ENCODE measurements around the gene MLLT3. TPM values are rescaled to one million over a fixed set of nuclear protein-coding genes. Genes with fewer than 3 reads are reported as not detected.

The MLLT3 gene
- total RNA-seq, 2 donors from 2014 or later: 13.1 to 22.0 TPM

DNA sequence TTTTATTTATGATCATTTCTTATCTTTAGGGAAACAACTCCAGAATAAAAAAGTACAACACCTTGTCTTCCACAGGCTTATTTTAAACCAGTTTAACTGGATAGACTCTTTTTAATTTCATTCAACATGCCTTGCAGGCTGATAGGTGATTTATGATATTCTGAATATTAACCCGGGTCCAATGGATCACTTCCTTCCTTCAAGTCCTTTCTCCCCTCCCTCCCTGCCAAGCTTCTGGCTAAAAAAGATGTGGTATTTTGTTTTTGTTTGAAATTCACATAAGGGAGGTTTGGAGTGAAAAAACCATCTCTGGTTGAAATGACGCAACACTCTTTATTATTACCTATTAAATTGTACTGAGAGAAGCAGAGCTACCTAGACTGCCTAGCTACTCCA, 265.3 kb downstream of the MLLT3 start:
- Histone ChIP-seq H3K4me1 (replicated peaks) (peaks cover 4% of the 10 kb centered on the region), H3K9me3 (no peaks in the 10 kb centered on the region), H3K27ac (peak overlapping the region; percentile 38 to 59), H3K4me3 (peak overlapping the region in 1 of 2 donors; percentile 14), H3K27me3 (replicated peaks; ENCODE audit: insufficient read depth) (no peaks in the 10 kb centered on the region), H3K36me3 (no peaks in the 10 kb centered on the region)
- intact Hi-C loops (cut with DNase I): loop anchor here (2.0 to 10.0 kb wide), 4 partner anchors 268 to 758 kb away; no protein-coding TSS in a partner anchor
- TF ChIP-seq POLR2AphosphoS5 (IDR thresholded peaks at IDR 0.05) (no peak), POLR2A (IDR thresholded peaks at IDR 0.05) (no peak)
- TF ChIP-seq, protein P1, sequence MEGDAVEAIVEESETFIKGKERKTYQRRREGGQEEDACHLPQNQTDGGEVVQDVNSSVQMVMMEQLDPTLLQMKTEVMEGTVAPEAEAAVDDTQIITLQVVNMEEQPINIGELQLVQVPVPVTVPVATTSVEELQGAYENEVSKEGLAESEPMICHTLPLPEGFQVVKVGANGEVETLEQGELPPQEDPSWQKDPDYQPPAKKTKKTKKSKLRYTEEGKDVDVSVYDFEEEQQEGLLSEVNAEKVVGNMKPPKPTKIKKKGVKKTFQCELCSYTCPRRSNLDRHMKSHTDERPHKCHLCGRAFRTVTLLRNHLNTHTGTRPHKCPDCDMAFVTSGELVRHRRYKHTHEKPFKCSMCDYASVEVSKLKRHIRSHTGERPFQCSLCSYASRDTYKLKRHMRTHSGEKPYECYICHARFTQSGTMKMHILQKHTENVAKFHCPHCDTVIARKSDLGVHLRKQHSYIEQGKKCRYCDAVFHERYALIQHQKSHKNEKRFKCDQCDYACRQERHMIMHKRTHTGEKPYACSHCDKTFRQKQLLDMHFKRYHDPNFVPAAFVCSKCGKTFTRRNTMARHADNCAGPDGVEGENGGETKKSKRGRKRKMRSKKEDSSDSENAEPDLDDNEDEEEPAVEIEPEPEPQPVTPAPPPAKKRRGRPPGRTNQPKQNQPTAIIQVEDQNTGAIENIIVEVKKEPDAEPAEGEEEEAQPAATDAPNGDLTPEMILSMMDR (IDR thresholded peaks at IDR 0.05): no peak
- WGBS: 7% methylated on average over 2 of the region's 2 CpGs
- no peak for DNase-seq (ENCODE audit: low spot score)

GRCh38 chr9:20356403-20357036, 265.8 kb downstream of the MLLT3 start:
- Histone ChIP-seq H3K9me3 (no peaks in the 10 kb centered on the region), H3K27ac (peak overlapping the region; percentile 38 to 59), H3K27me3 (replicated peaks; ENCODE audit: insufficient read depth) (no peaks in the 10 kb centered on the region), H3K36me3 (no peaks in the 10 kb centered on the region), H3K4me3 (peak overlapping the region in 1 of 2 donors; percentile 14), H3K4me1 (replicated peaks) (peaks cover 4% of the 10 kb centered on the region)
- intact Hi-C loops (cut with DNase I): loop anchor here (2.0 to 10.0 kb wide), 4 partner anchors 268 to 758 kb away; no protein-coding TSS in a partner anchor
- TF ChIP-seq POLR2AphosphoS5 (IDR thresholded peaks at IDR 0.05) (peak; percentile 25), POLR2A (IDR thresholded peaks at IDR 0.05) (no peak)
- TF ChIP-seq, protein P1 (IDR thresholded peaks at IDR 0.05): peak in 3 of 4 experiments; percentile 60 to 71 (median 64)
- DNase-seq (ENCODE audit: low spot score): peak; percentile 78
- WGBS: 7% methylated on average over 10 of the region's 10 CpGs

DNA sequence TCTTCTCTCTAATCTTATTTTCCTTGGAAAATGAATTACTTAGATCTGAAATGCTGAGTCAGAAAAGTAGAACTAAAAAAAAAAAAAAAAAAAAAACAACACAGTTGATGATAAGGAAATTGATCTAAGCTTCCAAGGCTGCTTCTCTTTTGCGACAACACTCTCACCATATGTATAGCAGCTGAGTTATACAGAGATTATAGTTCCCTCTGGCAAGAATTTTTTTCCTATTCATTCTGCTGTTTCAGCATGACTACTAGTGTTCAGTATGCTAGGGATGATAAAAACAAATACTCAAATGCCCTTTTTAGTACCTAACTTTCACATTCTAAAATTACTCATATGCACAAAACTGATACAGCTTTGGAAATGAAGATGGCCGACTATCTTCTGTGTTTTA, 267.3 kb downstream of the MLLT3 start:
- Histone ChIP-seq H3K4me1 (replicated peaks) (peaks cover 4% of the 10 kb centered on the region), H3K36me3 (no peaks in the 10 kb centered on the region), H3K4me3 (no peak overlapping the region), H3K27ac (no peak overlapping the region), H3K9me3 (no peaks in the 10 kb centered on the region), H3K27me3 (replicated peaks; ENCODE audit: insufficient read depth) (no peaks in the 10 kb centered on the region)
- intact Hi-C loops (cut with DNase I): loop anchor here (5.0 to 10.0 kb wide), 3 partner anchors 430 to 760 kb away; no protein-coding TSS in a partner anchor
- DNase-seq (ENCODE audit: low spot score): no peak
- 48% methylated on average over 2 of the region's 2 CpGs for WGBS
- TF ChIP-seq, protein P1 (IDR thresholded peaks at IDR 0.05): no peak
- TF ChIP-seq POLR2AphosphoS5 (IDR thresholded peaks at IDR 0.05) (no peak), POLR2A (IDR thresholded peaks at IDR 0.05) (no peak)

GRCh38 chr9:20353931-20354652, 268.2 kb downstream of the MLLT3 start:
- no peak for DNase-seq (ENCODE audit: low spot score)
- Histone ChIP-seq H3K4me3 (no peak overlapping the region), H3K36me3 (no peaks in the 10 kb centered on the region), H3K9me3 (no peaks in the 10 kb centered on the region), H3K4me1 (replicated peaks) (peaks cover 4% of the 10 kb centered on the region), H3K27me3 (replicated peaks; ENCODE audit: insufficient read depth) (no peaks in the 10 kb centered on the region), H3K27ac (no peak overlapping the region)
- TF ChIP-seq POLR2AphosphoS5 (IDR thresholded peaks at IDR 0.05) (no peak), POLR2A (IDR thresholded peaks at IDR 0.05) (no peak)
- TF ChIP-seq, protein P1 (IDR thresholded peaks at IDR 0.05): no peak
- WGBS: 85% methylated on average over 5 of the region's 5 CpGs
- intact Hi-C loops (cut with DNase I): loop anchor here (10.0 kb wide), 2 partner anchors 429 to 761 kb away; no protein-coding TSS in a partner anchor

All from prostate gland (tissue), 2 donors.